Erythroblast (primary cell): ENCODE results near the gene ST6GALNAC4.

Source experiments
- DNase-seq, 2 experiments: peaks; one replicate each; lab custom pipeline; 2025; lab: John Stamatoyannopoulos, UW
- GATA1 ChIP-seq: IDR thresholded peaks from 2 replicates; pipeline ENCODE4 v1.6.1; 2011; ENCODE audit warnings: low read depth, mild to moderate bottlenecking, control low read depth, low read length, moderate library complexity
- POLR2A ChIP-seq: IDR thresholded peaks from 2 replicates; pipeline ENCODE4 v1.6.1; 2011; ENCODE audit warnings: mild to moderate bottlenecking, low read length

The ST6GALNAC4 gene, protein sequence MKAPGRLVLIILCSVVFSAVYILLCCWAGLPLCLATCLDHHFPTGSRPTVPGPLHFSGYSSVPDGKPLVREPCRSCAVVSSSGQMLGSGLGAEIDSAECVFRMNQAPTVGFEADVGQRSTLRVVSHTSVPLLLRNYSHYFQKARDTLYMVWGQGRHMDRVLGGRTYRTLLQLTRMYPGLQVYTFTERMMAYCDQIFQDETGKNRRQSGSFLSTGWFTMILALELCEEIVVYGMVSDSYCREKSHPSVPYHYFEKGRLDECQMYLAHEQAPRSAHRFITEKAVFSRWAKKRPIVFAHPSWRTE

DNA sequence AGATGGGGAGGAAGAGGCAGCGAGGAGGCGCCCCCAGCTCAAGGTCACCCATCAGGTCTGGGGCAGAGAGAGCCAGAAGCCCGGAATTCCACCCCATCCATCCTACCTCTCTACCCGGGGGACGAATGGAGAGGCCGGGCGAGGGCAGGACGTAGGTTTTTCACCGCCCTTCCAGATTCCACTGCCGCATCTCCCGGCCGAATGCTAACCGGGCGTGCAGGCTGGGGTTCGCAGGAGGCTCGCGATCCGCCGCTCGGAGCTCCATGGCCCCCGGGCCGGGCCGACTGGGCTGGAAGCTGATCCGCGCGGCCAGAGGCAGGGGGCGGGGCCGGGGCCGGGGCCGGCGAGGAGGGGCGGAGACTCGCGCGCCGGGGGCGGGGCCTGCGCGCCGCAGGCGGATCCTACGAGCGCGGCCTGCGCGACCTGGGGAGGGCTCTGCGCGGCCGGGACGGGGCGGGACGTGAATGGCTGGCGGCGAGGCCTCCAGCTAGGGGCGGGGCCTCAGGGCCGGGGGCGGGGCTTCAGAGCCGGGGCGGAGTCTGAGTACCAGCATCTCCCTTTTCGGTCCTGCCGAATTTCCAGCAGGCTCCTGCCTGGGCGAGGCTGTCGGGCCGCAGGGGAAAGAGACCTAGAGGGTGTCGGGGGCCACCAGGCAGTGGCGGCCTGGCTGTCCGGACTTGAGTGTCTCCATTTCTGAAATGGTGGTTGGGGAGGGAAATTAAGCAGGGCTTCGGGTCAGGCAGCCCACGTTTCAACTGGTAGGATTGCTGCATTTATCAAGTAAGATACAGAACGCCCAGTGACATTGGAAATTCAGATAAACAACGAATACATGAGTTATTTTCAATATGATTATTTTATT, at the start of gene ST6GALNAC4:
TSS of gene ST6GALNAC4 (minus strand) at position 322 of the 862 bp plus-strand sequence. CDS start 622 bp downstream, outside the sequence.
- DNase-seq = peak; percentile 95 to 98
- TF ChIP-seq GATA1 (no peak), POLR2A (peak; percentile 65)

DNA sequence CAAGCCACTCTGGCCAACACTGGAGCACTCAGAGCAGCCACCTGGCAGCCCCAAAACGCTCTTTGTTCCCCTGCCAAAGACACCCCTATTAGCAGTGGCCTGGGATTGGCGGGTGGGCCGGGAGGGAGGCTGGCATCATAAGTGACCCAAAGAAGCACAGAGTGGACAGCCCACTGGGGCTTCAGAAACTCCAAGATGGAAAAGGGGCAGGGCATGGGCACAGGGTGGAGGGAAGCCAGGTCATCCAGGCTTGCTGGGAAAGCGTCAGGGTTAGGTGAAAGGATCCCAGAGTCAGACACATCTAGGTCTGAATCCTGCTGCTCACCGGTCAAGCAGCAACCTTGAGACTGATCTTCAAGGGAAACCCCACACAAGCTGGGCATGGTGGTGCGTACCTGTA, 49.1 kb upstream of the ST6GALNAC4 start:
- no peak for DNase-seq
- TF ChIP-seq GATA1 (no peak), POLR2A (no peak)

DNA sequence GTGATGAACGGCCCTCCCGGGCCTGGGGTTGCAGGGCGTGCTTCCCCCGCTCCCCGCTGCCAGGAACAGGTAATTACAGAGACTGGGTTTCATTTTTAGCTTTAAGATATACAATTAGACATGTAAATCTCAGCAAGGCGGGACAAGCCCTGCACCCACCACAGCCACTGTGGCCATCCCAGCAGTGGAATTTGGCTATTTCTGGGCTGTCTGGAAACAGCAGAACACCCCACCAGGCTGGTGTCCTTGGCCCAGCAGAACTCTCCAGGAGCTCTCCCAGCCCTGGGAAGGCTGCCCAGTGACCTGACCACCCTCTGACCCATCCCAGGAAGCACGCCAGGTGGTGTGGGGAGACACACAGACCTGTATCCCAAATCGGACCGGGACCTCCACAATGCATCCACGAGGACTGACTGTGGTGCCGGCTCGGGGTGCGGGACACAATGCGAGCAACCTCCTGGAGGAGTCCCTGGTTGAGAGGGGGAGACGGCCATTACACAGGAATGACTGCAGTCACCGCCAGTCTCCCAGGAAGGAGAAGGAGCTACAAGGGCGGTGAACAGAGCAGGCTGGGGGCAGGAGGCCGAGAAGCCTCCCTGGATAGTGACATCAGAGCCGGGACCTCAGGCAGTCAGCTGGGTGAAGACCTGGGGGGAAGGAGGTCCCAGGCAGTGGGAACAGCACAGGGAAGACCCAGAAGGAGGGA, 46.7 kb upstream of the ST6GALNAC4 start:
- TF ChIP-seq POLR2A (no peak), GATA1 (no peak)
- no peak for DNase-seq

DNA sequence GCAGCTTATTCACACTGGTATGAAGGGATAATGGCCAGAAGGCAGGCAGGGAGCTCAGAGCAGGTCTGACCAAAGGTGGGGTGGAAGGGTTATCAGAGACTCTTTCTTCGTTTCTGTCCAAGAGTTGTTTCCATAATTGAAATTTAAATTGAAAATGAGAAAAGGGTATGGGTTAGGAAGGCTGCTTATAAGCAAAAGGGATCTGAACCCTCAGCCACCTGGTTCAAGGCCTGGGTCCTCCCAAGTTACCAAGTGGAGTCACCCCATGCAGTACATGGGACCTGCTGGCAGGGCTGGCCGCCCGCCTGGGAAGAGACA, 46.2 kb upstream of the ST6GALNAC4 start:
- no peak for TF ChIP-seq POLR2A
- no peak for TF ChIP-seq GATA1
- no peak for DNase-seq

DNA sequence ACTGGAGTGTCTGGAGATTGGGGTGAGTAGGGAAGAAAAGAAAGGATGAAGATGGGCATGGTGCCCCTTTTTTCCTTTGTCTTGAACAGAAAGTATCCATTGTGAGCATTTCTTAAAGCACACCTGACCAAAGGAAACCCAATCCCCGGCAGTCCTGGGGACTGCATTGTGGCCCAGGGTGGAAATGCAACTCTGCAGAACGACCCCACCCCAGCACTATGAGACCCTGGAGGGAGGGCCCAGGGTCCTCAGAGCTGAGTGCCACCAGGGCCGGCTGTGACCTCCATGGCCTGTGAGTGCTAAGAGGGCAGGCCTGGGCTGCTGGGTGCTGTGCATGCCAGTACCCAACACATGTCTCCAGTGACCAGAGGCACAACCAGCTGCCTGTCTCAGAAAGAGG, 45.4 kb upstream of the ST6GALNAC4 start:
- DNase-seq = no peak
- no peak for TF ChIP-seq POLR2A
- TF ChIP-seq GATA1 = no peak

DNA sequence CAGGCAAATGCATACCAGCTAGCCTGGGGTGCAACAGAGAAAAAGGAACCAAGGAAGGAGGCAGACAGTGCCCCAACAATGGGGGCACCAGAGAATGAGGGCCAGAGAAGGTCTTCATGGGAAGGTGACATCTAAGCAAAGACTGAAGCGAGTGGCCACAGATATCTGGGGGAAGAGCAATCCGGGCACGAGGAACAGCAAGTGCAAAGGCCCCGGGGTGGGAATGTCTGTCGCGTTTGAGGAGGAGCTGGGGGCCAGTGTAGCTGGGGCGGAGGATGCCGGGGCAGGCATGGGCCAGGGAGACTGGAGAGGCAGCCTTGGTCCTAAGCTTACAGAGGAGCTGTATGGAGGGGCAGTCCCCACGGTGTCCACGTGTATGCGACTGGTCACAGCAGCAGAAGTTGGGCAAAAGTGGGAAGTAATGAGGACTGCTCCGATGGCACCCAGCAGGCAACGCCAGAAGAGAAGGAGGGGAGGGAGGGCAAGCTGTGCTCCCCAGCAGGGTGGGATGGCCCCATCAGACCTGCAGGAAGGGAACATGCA, 44.8 kb upstream of the ST6GALNAC4 start:
- no peak for DNase-seq
- no peak for TF ChIP-seq POLR2A
- no peak for TF ChIP-seq GATA1

DNA sequence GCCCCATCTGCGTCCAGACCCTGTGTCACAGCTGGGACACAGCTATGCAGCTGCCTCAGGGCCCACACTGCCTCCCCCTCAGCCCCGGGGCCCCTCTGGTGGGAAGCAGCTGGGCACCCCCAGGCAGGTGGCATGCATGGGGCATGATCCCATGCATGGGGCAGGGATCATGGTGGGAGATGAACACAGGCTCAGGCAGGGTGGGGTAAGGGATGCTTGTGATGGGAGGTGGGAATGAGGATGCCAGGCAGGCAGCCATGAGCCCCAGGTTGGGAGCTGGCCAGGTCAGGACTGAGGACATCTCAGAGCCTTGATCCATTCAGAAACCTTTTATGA, 44.3 kb upstream of the ST6GALNAC4 start:
- DNase-seq = no peak
- no peak for TF ChIP-seq GATA1
- no peak for TF ChIP-seq POLR2A

DNA sequence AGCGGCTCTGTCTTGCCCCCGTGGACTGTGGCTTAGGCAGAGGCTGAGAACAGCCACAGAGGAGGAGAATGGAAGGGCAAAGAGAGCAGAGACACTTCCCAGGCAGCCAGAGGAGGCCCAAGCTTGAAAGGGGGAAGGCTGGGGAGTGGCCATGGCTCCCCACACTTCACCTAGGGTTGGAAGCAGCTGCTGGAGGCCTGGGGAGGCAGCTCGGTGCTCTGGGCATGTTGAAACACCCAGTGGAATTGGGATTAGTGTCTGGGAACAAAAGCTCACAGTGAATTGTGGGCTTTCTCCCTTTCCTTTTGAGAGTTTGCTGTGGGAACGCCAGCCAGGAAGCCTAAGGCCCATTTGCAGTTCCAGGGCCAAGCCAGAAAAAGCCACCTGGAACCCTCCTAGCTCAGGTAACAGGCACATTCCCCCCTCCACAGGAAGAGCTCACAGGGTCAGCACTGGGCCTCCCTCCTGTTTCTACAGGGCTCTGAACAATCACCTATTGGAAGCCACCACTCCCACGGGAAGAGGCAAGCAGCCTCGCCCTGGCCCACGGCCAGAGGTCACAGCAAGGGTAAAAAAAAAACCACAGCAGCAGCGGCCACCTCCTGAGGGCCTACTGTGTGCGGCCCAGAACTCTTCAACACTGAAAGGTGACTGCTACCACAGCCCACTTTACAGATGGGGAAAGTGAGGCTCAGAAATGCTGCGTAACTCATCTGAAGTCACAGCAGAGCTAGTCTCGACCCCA, 43.7 kb upstream of the ST6GALNAC4 start:
- TF ChIP-seq POLR2A = no peak
- TF ChIP-seq GATA1 = no peak
- DNase-seq = no peak

DNA sequence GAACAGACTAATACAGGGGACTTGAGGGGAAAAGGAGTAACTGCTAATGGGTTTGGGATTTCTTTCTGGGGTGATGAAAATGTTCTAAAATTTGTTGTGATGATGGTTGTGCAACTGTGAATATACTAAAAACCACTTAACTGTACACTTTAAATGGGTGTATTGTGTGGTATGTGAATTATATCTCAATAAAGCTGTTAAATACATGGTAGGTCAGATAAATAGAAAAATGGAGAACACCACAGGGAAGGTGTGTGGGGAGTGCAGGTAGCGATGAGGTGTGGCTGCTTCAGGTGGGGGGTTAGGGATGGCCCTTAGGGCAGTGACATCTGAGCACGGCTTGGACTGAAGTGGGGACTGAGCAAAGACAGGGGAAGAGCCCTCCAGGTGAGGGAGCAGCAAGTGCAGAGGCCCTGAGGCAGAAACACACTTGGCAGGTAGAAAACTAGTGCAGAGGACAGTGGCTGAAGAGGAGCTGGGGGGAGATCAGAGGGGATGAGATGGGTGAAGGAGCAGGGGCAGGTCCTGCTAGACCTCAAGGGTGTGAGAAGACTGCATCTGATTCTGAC, 43.1 kb upstream of the ST6GALNAC4 start:
- no peak for TF ChIP-seq GATA1
- TF ChIP-seq POLR2A = no peak
- DNase-seq = no peak

DNA sequence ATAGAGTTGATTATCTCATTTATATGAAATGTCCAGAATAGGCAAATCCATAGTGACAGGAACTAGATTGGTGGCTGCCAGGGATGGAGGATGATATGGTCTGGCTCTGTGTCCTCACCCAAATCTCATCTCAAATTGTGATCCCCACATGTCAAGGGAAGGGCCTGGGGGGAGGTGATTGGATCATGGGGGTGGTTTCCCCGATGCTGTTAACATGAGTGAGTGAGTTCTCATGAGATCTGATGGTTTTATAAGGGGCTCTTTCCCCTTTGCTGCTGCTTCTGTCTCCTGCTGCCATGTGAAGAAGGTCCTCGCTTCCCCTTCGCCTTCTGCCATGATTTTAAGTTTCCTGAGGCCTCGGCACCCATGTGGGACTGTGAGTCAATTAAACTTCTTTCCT, 42.6 kb upstream of the ST6GALNAC4 start:
- no peak for DNase-seq
- TF ChIP-seq GATA1 = no peak
- no peak for TF ChIP-seq POLR2A

DNA sequence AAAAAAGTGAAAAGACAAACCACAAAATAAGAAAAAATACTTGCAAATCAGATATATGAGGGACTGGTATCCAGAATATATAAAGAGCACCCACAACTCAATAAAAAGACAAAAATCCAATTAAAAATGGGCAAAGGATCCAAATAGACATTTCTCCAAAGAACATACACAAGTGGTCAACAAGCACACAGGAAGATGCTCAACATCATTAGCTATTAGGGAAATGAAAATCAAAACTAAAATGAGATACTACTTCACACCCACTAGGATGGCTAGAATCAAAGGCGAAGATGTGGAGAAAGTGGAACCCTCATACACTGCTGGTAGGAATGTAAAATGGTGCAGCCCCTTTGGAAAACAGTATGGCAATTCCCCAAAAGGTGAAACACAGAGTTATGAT, 41.9 kb upstream of the ST6GALNAC4 start:
- no peak for DNase-seq
- TF ChIP-seq GATA1 (no peak), POLR2A (no peak)

DNA sequence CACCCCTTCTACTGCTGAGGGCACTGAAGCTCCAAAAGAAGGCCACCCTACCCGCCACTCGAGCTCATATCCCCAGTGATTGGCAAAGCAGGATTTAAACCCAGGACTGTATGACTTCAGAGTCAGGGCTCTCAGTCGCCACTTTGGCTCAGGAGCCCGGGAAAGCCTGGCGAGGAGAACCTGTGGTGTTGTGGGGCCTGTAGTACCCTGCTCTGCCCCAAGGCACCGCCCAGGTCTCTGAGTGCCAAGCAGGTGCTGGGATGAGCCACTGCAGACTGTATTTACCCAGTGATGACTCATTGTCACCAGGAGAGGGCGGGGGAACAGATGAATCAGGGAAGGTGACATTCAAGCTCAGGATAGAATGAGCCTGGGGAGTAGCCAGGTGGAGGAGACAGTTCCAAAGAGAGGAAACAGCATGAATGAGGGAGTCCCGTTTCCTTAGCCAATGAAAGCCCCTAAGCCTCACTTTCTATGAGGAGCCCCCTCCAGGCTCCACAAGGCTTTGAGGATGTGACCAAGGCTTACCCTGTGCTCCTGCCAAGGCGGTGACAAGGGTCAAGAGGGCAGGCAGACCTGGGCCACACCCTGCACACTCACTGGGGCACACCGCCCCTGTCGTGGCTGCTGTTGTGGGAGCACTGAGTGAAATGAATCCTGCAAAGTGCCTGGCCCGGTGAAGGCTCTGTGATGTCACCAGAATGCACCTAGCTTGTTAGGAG, 38.6 kb upstream of the ST6GALNAC4 start:
- DNase-seq = peak; percentile 50 to 74
- TF ChIP-seq POLR2A = no peak
- no peak for TF ChIP-seq GATA1
